DND-41 (cell line): ENCODE measurements around the gene SHANK3.
"Not testable (repeated sequence)": the region's sequence is repeated elsewhere in the genome, so short reads cannot be mapped to it uniquely, and the experiment has no call there.

ENCODE experiments used
- EZH2 ChIP-seq: IDR thresholded peaks from 3 replicates; pipeline ENCODE4 v1.6.1; 2012; ENCODE audit warnings: borderline replicate concordance, low read depth, mild to moderate bottlenecking, moderate library complexity, low read length, inconsistent platforms; ENCODE audit not compliant: severe bottlenecking
- TF ChIP-seq, protein P1 (sequence below): IDR thresholded peaks from 2 replicates; pipeline ENCODE4 v1.5.1; 2012; ENCODE audit warnings: borderline replicate concordance, low read length, moderate library complexity, mild to moderate bottlenecking; ENCODE audit not compliant: poor library complexity, severe bottlenecking; ENCODE audit errors: extremely low read depth

DNA sequence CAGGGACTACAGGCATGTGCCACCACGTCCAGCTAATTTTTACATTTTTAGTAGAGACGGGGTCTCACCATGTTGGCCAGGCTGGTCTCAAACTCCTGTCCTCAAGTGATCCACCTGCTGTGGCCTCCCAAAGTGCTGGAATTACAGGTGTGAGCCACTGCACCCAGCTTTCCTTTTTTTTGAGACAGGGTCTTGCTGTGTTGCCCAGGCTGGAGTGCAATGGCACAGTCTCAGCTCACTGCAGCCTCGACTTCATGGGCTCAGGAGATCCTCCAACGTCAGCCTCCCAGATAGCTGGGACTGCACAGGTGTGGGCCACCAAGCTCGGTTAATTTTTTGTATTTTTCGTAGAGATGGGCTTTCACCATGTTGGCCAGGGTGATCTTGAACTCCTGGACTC lies 18.0 kb upstream of the SHANK3 start:
- TF ChIP-seq, protein P1, sequence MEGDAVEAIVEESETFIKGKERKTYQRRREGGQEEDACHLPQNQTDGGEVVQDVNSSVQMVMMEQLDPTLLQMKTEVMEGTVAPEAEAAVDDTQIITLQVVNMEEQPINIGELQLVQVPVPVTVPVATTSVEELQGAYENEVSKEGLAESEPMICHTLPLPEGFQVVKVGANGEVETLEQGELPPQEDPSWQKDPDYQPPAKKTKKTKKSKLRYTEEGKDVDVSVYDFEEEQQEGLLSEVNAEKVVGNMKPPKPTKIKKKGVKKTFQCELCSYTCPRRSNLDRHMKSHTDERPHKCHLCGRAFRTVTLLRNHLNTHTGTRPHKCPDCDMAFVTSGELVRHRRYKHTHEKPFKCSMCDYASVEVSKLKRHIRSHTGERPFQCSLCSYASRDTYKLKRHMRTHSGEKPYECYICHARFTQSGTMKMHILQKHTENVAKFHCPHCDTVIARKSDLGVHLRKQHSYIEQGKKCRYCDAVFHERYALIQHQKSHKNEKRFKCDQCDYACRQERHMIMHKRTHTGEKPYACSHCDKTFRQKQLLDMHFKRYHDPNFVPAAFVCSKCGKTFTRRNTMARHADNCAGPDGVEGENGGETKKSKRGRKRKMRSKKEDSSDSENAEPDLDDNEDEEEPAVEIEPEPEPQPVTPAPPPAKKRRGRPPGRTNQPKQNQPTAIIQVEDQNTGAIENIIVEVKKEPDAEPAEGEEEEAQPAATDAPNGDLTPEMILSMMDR, result not testable (repeated sequence)
- TF ChIP-seq EZH2, result not testable (repeated sequence)
